Activated CD4-positive, alpha-beta T cell treated with anti-CD3 and anti-CD28 coated beads, Interleukin-2, amount 50 U/mL, for 24 hours (primary cell): ENCODE data around the gene SSH2.
"Not testable (repeated sequence)": the region's sequence is repeated elsewhere in the genome, so short reads cannot be mapped to it uniquely, and the experiment has no call there.

Experiments used
- DNase-seq, 2 donors: peaks; one replicate each; pipeline ENCODE4 v3.0.0-alpha.2; 2020; ENCODE audit warnings: low read depth in 1 of 2, low spot score in 1 of 2

Gene SSH2, protein sequence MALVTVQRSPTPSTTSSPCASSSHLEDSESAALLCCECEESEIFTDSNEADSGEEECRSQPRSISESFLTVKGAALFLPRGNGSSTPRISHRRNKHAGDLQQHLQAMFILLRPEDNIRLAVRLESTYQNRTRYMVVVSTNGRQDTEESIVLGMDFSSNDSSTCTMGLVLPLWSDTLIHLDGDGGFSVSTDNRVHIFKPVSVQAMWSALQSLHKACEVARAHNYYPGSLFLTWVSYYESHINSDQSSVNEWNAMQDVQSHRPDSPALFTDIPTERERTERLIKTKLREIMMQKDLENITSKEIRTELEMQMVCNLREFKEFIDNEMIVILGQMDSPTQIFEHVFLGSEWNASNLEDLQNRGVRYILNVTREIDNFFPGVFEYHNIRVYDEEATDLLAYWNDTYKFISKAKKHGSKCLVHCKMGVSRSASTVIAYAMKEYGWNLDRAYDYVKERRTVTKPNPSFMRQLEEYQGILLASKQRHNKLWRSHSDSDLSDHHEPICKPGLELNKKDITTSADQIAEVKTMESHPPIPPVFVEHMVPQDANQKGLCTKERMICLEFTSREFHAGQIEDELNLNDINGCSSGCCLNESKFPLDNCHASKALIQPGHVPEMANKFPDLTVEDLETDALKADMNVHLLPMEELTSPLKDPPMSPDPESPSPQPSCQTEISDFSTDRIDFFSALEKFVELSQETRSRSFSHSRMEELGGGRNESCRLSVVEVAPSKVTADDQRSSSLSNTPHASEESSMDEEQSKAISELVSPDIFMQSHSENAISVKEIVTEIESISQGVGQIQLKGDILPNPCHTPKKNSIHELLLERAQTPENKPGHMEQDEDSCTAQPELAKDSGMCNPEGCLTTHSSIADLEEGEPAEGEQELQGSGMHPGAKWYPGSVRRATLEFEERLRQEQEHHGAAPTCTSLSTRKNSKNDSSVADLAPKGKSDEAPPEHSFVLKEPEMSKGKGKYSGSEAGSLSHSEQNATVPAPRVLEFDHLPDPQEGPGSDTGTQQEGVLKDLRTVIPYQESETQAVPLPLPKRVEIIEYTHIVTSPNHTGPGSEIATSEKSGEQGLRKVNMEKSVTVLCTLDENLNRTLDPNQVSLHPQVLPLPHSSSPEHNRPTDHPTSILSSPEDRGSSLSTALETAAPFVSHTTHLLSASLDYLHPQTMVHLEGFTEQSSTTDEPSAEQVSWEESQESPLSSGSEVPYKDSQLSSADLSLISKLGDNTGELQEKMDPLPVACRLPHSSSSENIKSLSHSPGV (N-terminal part only)

DNA sequence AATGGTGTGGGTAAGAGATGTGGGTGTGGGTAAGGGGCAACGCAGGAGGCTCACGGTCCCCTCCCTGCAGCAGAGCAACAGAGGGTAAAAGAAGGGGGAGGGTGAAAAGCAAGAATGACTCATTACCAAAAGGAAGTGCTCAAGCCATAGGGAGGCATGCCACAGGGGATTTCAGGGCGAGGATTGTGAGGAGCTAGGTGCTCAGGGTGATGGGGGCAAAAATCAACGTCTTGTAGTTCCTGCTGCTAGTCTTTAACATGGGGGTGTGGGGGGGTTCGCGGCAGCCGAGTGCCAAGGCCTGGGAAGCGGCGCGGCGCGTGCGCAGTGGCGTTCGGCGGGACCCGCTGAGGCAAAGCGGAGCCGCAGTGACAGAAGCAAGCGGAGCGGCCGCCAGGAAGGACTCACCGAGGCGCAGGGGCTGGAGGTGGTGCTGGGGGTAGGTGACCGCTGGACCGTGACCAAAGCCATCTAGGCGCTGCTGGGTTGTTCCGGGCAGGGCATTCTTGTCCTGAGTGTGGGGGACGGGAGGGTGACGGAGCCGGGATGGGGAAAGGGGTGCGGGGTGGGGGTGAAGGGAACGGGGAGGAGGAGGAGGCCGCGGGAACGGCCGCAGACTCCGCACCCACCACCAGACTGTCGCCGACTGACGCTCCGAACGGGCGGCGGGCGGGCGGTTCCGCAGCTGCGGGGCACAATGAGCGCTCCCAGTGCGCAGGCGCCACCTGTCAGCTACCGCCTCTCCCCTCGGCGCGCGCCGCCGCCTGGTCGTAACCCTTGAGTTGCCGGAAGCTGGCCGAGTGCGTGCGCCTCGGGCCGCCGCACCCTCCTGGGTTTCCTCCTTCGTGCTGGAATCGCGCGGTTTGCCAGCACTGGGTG, at the start of gene SSH2:
Gene SSH2 (minus strand): TSS at position 696 of the 876 bp plus-strand sequence. CDS start 228 bp downstream, at position 468.
- DNase-seq: peak; percentile 77 to 82

DNA sequence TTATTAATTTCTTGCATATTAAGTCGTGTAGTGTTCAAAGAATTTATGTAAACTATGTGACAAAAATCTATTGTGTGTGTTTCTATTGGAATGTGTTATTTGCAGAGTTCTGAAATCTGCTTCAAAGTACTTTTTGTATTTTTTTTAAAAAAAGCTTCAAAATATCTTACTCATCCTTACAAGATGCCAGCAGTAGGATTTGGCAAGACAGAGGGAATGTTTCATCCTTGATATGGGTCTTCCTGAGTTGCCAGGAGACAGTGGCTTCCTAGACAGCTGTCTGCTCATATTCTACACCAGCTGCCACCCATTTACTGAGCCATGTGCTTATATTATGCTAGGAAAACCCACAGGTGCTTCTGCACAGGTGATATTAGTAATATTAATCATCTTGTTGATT, 47.8 kb upstream of the SSH2 start:
- DNase-seq: no peak

DNA sequence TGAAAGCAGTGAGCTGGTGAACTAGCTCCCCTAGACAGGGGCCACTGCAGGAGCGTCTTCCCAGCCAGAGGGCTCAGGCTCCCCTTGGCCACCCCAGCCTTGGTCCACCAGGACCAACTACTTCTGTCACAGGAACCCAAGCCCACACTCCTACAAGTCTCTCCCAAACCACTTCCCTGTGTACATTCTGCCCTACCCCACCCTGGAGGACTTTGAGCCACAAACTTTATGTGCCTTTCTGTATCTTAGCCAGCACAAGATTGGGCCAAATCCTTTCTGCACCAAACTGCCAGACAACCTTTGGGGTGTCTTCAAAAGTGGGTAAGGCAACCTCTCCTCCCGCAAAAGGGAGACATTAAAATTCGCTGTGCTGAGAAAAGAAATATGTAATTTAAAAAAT, 43.0 kb upstream of the SSH2 start:
- no peak for DNase-seq

DNA sequence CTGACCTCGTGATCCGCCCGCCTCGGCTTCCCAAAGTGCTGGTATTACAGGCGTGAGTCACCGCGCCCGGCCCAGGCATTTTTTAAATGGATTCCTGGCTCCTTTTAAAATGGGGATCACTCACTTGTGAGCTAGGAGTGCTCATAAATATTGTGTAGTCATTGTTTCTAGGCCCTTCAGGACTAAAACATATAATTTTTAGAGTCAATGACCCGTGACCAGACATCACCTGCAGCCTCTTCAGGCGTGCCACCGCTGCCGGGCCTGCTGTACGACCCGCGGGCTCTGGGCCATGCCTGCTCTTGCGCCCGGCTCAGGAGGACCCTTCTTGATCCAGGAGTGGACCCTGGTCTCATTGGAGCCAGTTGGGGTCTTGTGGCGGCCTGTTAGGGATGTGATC, 42.2 kb upstream of the SSH2 start:
- no peak for DNase-seq

DNA sequence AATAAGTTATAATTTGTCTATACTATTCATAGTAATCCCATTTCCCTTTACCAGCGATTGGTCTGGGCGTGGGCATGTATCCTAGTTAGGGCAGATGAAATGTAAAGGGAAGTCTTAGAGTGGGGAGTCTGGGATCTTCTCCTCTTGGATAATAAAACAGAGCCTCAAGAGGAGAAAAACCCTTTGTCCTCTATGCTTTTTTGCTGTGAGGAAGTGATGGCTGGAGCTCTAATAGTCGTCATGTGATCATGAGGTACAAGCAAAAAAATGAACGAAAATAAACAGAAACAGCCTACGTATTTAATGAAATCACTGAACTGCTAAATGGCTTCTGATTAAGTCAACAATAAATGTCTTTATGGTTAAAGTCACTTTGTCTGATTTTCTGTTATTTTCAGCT, 38.2 kb upstream of the SSH2 start:
- DNase-seq: no peak

DNA sequence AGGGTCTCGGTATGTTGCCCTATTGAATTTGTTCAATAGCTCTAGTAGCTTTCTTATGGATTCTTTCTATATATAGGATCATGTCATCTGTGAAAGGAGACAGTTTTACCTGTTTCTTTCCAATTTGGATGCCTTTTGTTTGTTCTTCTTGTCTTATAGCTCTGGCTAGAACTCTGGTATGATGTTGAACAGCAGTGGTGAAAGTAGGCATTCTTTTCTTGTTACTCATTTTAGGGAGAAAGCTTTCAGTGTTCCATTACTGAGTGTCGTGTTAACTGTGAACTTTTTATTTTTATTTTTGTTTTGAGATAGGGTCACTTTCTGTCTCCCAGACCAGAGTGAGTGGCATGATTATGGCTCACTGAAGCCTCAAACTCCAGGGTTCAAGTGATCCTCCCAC, 32.6 kb upstream of the SSH2 start:
- DNase-seq: no peak

DNA sequence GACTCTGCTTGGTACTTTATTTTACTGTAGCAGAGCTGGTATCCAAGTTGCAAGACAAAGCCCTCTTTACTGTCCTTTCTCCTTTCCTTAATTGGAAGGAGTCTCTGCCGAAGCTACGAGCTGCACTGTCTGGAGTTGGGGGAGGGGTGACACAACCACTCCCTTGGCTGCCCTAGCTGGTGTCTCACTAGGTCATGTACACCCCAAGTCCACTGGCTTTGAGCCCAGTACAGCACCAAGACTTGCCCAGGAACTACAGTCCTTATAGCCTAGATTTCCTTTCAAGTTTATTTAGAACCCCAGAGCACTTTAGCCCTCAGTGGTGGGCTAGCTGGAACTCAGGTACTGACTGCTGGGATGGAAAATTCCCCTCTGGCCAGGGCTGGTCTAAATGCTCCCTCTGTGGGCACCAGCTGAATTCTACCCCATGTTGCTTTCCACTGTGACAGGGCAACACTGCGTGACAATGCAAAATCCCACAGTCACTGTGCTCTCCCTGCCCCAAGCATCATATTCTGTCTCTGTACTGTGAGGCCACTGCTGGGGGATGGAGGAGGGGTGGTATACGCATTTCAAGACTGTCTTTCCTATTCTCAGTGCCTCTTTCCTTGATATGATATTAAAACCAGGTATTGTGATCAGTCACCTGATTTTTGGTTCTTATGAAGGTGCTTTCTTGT, 29.8 kb upstream of the SSH2 start:
- DNase-seq: no peak

DNA sequence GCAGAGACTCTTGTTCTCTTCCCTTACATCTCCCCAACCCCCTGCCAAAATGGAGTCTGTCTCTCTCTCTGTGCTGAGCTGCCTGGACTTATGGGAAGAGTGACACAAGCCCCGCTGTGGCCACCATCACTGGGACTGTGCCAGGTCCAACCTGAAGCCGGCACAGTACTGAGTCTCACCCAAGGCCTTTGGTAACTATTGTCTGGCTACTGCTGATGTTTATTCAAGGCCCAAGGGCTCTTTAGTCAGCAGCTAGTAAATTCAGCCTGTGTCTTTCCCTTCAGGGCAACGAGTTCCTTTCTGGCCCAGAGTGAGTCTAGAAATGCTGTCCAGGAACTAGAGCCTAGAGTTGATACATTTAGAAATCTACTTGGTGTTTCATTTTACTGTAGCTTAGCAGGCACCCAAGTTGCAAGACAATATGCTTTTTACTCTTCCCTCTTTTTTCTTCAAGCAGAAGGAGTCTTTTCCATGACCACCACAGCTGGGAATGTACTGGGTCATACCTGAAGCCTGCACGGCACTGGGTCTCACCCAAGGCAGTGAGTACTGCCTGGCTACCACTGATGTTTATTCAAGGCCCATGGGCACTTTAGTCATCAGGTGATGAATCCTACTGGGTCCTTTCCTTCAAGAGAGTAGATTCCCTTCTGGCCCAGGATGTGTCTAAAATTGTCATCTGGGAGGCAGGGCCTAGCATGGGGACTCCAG, 29.1 kb upstream of the SSH2 start:
- DNase-seq: no peak

DNA sequence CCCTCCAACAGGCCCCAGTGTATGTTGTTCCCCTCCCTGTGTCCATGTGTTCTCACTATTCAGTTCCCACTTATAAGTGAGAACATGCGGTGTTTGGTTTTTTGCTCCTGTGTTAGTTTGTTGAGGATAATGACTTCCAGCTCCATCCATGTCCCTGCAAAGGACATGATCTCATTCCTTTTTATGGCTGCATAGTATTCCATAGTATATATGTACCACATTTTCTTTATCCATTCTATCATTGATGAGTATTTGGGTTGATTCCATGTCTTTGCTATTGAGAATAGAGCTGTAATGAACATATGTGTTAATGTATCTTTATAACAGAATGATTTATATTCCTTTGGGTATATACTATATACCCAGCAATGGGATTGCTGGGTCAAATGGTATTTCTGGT, 27.5 kb upstream of the SSH2 start:
- DNase-seq: not testable (repeated sequence)

DNA sequence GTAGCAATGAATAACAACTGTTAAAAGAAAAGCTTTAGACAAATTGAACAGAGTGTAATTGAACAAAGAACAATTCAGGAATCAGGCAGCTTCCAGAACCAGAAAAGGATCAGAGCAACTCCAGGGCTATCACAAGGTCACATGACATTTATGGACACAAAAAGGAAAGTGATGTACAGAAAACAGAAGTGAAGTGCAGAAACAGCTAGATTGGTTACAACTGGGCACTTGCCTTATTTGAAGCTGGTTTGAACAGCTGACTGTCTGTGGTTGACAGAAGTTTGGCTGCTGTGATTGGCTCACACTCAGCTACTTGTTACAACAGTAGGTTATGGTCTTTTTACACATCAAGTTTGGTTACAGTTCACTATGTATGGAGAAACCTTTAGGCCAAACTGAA, 26.2 kb upstream of the SSH2 start:
- no peak for DNase-seq

DNA sequence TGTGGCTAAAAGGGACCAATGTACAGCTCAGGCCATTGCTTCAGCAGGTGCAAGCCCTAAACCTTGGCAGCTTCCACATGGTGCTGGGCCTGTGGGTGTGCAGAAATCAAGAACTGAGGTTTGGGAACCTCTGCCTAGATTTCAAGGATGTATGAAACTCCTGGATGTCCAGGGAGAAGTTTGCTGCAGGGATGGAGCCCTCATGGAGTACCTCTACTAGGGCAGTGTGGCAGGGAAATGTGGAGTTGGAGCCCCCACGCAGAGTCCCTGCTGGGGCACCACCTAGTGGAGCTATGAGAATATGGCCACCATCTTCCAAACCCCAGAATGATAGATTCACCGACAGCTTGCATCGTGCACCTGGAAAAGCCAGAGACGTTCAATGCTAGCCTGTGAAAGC, 24.4 kb upstream of the SSH2 start:
- no peak for DNase-seq

DNA sequence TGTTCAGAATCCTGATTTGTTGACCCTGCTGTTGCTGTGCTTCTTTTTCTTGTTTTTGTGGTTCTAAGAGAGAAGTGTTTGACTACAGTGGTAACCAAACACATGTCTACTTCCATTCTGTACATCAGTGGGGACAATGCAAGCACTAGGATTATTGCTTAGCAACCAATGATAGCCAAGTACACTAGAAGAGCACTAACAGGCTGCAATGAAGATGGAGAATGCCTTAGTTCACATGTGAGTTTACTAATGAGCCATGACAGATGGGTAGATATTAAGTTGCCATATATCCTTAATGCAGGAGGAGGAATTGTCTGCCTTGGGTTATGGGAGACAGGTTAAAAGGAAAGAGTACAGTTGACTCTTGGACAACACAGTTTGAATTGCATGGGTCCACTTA, 19.7 kb upstream of the SSH2 start:
- DNase-seq: no peak

DNA sequence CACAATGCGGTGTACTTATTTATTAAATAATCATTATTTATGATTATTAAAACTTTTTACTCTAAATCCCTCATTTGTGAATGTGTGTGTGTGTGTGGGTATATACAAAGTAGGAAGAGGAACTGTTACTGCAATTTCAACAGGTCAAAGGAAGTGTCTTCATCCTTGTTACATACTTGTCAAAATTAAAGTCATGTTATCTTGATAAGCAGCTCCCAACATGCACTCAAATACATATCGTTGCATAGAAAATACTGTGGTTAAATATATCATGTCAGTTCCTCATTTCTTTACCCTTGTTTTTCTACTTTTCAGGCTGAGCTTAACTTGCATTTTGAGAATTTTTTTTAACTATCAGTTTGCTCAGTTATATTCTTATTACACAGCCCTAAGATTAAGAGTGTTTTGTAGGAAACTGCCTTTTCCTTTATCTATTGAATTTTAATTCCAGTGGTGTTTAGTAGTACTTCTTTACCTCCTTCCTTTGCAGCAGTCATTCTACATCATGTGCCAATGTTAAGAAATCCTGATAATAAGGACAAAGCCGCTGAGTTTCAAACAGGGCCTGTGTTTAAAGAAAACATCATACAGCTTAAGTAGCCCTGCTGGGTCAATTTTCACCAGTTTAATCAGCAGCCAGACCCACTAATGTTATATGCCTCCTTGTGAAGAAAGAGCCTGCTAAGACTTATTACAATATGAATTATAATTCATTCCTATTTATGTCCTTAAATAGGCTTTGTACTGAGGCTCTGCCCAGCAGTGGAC, 18.6 kb upstream of the SSH2 start:
- no peak for DNase-seq

DNA sequence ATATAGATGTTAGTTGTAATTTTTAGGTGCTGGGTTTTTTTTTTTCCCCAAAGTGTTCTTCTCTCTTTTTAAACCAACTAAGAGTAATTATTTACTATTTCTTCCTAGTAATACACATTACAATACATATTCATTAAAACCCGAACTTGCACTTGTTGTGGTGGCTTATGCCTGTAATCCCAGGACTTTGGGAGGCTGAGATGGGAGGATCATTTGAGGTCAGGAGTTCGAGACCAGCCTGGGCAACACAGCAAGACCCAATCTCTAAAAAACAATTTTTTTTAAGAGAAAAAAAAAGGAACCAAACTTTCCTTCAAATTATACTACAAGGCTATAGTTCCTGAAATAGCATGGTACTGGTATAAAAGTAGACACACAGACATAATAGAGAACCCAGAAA, 15.3 kb upstream of the SSH2 start:
- DNase-seq: no peak

DNA sequence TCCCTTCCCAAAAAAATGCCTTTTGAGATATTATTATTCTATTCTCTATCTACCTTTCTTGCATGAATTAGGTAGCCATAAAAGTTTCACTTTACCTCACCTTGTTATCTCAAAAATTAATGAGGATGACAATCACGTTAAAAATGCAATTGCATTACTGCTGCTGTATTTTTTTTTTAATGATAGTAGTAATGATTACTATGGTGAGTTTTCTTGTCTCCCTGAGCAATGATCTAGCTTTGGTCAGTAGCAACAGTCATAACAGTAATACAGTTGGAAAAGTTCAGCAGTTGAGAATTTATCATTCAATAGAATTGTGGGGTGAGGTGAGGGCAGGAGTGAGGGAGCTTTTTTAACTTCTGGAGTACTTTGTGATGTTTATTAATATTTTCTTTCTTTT, 11.3 kb upstream of the SSH2 start, which contains the start of gene EFCAB5:
Gene EFCAB5 (plus strand): TSS at position 301 of the 400 bp plus-strand sequence. CDS start 163 bp downstream, outside the sequence.
- no peak for DNase-seq

DNA sequence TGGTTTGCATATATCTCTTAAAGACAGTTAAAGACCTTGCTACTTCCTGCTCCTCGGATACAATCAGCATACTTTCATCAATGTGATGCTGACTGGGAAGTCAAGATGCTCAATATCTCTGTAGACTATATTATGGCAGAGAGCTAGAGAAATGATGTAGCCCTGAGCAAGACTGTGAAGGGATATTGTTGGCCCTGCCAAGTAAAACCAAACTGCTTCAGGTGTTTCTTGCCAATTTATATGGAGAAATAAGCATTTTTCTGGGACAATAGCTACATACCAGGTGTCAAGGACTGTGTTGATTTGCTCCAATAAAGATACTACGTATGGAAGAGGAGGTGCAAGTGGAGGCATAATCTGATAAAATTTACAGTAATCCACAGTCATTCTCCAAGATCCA, 6.7 kb upstream of the SSH2 start:
- DNase-seq: no peak

DNA sequence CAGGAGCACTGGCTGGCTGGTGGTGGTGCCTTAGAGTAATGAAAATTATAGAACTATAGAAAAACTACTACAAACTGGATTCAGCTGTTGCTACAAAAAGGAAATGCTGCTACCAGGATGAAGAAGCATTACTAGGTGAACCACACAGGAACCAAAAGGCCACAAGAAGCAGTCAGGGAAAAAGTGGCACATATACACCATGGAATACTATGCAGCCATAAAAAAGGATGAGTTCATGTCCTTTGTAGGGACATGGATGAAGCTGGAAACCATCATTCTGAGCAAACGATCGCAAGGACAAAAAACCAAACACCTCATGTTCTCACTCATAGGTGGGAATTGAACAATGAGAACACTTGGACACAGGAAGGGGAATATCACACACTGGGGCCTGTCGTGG, 5.9 kb upstream of the SSH2 start:
- DNase-seq: not testable (repeated sequence)

DNA sequence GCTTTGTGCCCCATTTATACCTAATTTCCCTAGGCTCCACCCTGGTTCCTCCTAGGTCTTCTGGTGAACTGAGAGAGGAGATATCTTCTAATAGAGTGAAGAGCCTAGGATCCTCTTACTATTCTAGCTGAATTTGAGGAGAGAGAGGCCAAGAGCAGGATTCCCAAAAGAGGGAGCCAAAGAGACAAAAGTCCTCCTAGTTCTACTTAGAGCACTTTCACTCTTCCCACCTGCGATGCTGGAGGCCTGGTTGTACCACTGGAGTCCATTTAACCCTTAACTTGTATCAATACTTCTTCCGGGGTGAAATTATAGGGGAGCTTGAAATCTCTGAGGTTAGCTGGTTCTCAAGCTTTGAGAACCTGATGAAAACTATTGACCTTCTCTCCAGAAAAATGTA, 3.4 kb upstream of the SSH2 start:
- no peak for DNase-seq
